Vagina (tissue), 2 donors: ENCODE measurements around the gene SAMD10.

ENCODE experiments used
- POLR2A ChIP-seq, 2 donors: fragments of 450-650 bp; IDR thresholded peaks; one replicate each; pipeline ENCODE4 v1.6.1; 2017; ENCODE audit warnings: antibody characterized with exemption in 2 of 2, mild to moderate bottlenecking in 2 of 2, moderate library complexity in 2 of 2
- TF ChIP-seq, protein P1 (sequence below), 3 experiments: fragments of 450-650 bp in 2 of 3; fragments of 200-600 bp in 1 of 3; sonication (generic) in 1 of 3; IDR thresholded peaks; one replicate each; pipeline ENCODE4 v1.5.1; 2017 to 2019; ENCODE audit warnings: antibody characterized with exemption in 3 of 3, mild to moderate bottlenecking in 2 of 3, moderate library complexity in 2 of 3

DNA sequence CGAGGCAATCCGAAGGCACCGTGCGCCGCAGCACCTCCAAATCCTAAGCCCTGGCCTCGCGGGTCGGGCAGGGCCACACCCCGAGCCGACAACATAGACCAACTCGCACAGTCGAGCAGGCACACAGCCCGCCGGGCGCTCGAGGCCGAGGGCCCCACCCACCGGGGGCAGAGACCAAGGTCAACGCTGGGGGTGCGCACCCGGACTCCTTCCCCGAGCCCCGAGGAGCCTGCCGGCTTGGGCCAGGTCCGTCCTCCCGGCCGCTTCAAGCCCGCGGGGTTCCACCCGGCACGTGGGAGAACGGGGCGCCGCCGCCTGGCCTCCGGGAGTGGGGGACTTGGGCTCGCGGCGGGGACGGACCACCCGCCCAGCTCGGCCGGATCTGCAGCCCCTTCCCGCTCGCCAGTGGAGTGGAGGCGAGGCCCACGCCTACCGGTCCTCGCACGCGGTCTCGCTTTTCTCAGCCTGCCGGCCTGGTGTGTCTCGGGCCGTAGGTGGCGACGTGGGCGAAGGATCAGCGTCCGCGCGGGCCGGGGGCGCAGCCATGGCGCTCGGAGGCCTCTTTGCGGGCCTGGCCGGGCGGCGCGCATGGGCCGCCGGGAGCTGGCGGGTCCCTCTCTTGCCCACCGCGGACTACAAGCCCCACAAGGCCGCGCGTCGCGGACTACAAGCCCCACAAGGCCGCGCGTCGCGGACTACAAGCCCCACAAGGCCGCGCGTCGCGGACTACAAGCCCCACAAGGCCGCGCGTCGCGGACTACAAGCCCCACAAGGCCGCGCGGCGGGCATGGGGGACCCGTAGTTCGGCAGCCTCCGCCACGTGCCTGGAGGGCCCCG is 23.4 kb downstream of the SAMD10 start, which contains the start of gene UCKL1:
- TF ChIP-seq, protein P1, sequence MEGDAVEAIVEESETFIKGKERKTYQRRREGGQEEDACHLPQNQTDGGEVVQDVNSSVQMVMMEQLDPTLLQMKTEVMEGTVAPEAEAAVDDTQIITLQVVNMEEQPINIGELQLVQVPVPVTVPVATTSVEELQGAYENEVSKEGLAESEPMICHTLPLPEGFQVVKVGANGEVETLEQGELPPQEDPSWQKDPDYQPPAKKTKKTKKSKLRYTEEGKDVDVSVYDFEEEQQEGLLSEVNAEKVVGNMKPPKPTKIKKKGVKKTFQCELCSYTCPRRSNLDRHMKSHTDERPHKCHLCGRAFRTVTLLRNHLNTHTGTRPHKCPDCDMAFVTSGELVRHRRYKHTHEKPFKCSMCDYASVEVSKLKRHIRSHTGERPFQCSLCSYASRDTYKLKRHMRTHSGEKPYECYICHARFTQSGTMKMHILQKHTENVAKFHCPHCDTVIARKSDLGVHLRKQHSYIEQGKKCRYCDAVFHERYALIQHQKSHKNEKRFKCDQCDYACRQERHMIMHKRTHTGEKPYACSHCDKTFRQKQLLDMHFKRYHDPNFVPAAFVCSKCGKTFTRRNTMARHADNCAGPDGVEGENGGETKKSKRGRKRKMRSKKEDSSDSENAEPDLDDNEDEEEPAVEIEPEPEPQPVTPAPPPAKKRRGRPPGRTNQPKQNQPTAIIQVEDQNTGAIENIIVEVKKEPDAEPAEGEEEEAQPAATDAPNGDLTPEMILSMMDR (IDR thresholded peaks at IDR 0.05) = no peak
- TF ChIP-seq POLR2A (IDR thresholded peaks at IDR 0.05) = peak in 1 of 2 donors; percentile 42
